GM19372 (cell line): ENCODE results near the gene AMIGO3.
A peak's percentile ranks its signal among the peaks of the same experiment; 100 is the strongest.

ENCODE experiments used
- ATAC-seq: cut with Tn5 transposase; IDR thresholded peaks from one replicate; pipeline ENCODE4 v1.9.1; 2021; ENCODE audit warnings: mild to moderate bottlenecking, low read depth, moderate library complexity; ENCODE audit not compliant: unreplicated experiment

AMIGO3 gene

GRCh38 chr3:49727154-49727923 is 7.9 kb upstream of the AMIGO3 start:
- ATAC-seq = no peak

GRCh38 chr3:49725906-49726681 is 6.6 kb upstream of the AMIGO3 start:
- no peak for ATAC-seq

- no peak for ATAC-seq
These were observed 5.1 kb upstream of the AMIGO3 start for GRCh38 chr3:49724586-49724985.

DNA sequence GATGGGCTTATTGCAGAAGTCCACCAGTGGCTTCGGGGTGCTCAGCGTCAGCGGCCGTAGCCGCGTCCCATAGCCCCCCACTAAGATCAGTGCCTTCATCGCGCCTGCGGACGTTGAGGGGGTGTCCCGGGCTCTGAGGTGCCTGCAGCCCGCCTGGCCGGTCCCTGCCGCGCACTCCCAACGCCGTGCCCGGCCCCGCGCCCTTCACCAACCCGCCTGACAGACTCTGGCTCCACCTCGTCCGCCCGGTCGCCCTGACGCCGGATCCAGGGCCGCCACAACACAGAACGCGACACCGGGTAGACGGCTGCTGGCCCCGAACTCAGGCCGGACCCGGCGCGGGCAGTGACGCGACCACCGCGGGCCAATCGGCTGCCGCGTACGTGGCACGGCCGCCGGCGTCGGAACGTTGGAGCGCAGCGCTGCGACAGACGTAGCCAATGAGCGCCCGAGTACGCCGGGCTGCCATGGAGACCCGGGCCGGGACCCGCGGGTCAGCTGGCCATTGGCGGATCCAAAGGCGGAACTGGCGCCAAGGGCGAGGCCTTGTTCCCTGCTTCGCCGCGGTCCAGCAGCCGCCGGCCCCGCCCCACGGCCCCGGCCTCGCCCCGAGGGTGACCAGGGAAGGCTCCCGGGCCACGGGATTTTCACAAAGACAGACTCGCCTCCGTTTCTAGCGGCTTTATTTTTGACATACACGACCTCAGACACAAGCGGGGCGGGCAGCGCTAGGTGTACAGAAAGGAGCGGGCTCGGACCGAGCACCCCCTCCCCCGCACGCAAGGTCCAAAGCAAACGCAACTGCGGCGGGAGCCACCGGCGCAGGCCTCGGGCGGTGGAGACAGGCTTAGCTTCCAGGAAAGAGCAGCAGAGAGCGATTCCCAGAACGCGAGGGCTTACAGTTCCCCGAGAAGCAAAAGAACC is 4.4 kb upstream of the AMIGO3 start, which contains the start of gene GMPPB:
TSS of gene GMPPB (minus strand) at position 324 of the 924 bp plus-strand sequence. CDS start at position 99, 225 bp downstream.
- ATAC-seq = peak; percentile 80

DNA sequence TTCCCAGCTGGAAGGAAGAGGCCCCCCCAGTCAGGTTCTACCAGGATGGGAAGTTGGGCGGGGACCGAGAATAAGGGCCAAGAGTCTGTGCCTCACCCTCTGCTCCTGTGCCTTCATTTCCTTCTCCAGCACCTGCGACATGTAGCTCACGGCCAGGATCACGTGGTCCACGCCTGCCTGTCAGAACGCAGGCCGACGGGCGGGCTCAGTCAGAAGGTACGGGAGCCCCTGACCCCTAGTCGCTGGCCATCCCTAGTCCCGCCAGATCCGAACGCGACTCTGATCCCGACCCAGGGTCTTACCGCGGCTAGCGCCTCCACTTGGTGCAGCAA is 3.8 kb upstream of the AMIGO3 start:
- no peak for ATAC-seq

GRCh38 chr3:49722896-49723295 is 3.4 kb upstream of the AMIGO3 start:
- no peak for ATAC-seq

DNA sequence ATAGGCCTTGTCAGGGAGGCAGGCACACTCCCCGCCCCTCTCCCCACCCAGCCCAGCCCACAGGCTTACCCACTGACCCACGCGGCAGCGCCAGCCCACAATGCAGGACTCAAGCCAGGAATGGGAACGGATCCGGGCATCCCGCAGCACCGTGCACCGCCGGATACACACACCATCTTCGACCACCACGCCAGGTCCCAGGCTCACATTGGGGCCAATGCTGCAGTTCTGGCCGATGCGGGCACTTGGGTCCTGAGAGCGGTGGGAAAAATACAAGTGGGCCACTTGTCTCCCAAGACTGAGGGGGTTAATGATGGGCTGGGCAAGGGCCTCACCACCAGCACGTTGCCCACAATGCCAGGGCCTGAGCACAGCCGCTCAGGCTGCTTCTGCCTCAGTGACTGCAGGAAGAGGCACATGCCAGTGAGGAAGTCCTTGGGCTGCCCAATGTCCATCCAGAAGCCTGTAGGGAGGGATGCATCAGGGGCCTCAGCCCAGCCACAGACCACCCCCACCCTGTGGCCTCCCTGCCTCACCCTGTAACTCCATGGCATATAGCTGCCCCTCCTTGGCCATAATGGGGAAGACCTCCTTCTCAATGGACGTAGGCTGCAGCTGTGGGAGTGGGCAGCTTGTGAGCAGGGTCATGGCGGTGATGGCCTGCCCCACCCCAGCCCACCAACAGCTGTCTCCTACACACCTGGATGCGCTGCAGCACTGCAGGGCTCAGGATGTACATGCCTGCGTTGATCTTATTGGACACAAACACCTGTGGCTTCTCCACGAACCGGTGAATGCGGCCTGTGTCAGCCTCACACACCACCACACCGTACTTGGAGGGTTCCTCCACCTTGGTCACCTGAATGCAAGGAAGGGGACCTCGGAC is 2.7 kb upstream of the AMIGO3 start:
- ATAC-seq = no peak

GRCh38 chr3:49721596-49721895 is 2.1 kb upstream of the AMIGO3 start:
- ATAC-seq = no peak

DNA sequence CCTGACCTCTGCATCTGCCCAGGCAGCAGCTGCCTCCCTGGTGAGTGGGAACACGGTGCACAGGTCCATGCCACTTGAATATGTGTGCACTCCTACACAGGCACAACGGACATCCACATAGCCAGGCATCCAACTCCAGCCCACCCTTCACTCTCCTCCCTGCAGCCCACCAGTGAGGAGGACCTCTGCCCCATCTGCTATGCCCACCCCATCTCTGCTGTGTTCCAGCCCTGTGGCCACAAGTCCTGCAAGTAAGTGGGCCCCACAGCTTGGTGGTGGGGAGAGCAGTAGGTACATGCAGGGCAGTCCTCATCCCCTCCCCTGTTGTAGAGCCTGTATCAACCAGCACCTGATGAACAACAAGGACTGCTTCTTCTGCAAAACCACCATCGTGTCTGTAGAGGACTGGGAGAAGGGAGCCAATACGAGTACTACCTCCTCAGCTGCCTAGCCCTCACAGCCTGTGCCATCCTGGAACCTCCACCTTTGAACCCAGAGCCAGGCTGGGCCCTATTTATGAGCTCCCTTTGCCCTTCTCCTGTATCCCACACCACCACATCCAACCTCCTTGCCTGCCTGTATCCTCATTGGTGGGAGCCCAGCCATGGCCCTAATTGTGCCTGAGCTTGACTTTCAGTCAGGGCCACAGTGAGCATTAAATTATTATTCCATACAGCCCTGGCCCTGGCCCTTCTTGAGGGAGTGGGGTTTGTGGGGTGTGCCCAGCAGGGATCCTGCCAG is 1.5 kb upstream of the AMIGO3 start:
- no peak for ATAC-seq

DNA sequence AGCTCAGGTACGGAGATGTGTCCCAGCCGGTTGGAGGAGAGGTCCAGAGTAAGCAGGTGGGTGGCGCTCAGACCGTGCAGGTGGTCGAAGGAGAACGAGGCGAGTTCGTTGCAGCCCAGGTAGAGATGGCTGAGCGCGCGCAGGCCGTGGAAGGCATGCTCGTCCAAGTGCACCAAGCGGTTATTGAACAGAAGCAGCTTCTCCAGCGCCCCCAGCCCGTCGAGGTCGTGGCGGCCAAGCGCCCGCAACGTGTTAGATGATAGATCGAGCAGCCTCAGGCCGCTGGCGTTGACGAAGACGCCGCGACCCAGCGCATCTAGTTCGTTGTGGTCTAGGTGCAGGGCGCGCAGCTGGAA is 648 bp downstream of the AMIGO3 start:
- ATAC-seq = no peak

GRCh38 chr3:49717959-49718857 is 1.3 kb downstream of the AMIGO3 start:
- no peak for ATAC-seq

DNA sequence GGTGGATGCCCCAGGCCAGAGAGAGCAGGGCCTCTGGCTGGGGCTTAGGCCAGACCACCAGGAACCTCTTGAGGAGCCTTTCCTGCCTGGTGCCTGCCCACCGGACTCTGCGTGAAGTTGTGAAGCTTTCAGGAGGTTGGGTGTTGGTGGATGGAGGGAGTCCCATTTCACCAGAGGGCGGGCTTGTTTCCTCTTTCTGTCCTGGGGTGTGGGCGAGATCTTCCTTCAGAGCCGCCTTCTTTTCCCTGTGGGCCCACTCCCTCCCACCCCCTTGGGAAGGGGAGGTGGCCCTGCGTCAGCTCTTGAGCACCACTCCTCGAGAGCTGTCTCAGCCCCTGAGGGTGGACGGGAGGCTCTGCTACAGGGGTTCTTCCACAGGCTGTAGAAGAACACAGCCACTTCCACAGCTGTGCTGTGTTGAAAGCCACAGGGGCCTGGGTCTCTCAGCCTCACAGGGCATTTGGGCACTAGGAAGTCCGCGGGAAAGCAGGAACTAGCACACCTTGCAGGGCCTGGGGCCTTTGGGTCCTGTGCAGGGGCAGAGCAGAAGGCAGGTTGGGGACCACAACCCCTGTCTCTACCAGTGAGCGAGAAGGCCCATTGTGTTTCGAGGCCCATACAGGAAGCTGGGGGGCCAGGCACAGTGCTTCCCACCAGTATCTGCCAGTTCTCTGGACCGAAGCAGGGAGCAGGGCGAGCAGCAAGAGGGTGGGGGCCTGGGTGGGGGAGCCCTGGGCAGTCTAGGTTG is 2.1 kb downstream of the AMIGO3 start:
- ATAC-seq = no peak

- no peak for ATAC-seq
These were observed 2.7 kb downstream of the AMIGO3 start for GRCh38 chr3:49716691-49717210.

DNA sequence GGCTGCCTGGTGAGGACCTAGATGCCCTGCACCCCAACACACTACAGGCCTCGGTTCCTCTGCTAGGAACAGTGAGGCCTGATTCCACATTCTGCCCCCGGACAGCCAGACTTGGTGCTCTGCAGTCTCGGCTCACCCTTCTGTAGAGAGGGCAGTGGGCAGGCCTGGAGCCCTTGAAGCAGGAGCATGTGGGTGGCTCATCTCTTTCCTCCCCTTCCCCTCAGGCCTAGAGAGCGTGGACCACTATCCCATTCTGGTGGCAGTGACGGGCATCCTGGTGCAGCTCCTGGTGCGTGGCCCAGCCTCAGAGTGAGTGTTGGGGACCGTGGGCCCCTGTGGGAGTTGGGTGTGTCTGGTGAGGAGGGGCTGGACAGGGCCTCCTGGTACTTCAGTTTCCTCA is 3.3 kb downstream of the AMIGO3 start:
- ATAC-seq = no peak

- no peak for ATAC-seq
These were observed 3.8 kb downstream of the AMIGO3 start for GRCh38 chr3:49715611-49716121.

- ATAC-seq = no peak
These were observed 4.5 kb downstream of the AMIGO3 start for GRCh38 chr3:49714728-49715550.
